Activated CD8-positive, alpha-beta memory T cell treated with anti-CD3 and anti-CD28 coated beads for 1 hour (primary cell): ENCODE measurements around the gene MRPS6.

Experiments
- DNase-seq, 2 donors: peaks; one replicate each; pipeline ENCODE4 v3.0.0-alpha.2; 2020; ENCODE audit warnings: low read depth in 1 of 2; ENCODE audit errors: extremely low read depth in 1 of 2

The MRPS6 gene

GRCh38 chr21:34131586-34131985 is 58.2 kb downstream of the MRPS6 start:
- DNase-seq = no peak

GRCh38 chr21:34132202-34132601 is 58.8 kb downstream of the MRPS6 start:
- DNase-seq = no peak

GRCh38 chr21:34132926-34133325 is 59.5 kb downstream of the MRPS6 start:
- DNase-seq = no peak

- DNase-seq = no peak
Observed at GRCh38 chr21:34133392-34133791, 60.0 kb downstream of the MRPS6 start.

- no peak for DNase-seq
Observed at GRCh38 chr21:34133802-34134201, 60.4 kb downstream of the MRPS6 start.

- DNase-seq = no peak
Observed at GRCh38 chr21:34135330-34135729, 62.0 kb downstream of the MRPS6 start.

- no peak for DNase-seq
Observed at GRCh38 chr21:34141373-34141772, 68.0 kb downstream of the MRPS6 start.

- DNase-seq = no peak
Observed at GRCh38 chr21:34143685-34144182, 70.4 kb downstream of the MRPS6 start.

- no peak for DNase-seq
Observed at GRCh38 chr21:34144224-34144623, 70.8 kb downstream of the MRPS6 start.

- DNase-seq = no peak
Observed at GRCh38 chr21:34147792-34148418, 74.5 kb downstream of the MRPS6 start.

GRCh38 chr21:34148419-34148804 is 75.0 kb downstream of the MRPS6 start:
- no peak for DNase-seq

- no peak for DNase-seq
Observed at GRCh38 chr21:34148826-34149558, 75.6 kb downstream of the MRPS6 start.

GRCh38 chr21:34152500-34152899 is 79.1 kb downstream of the MRPS6 start:
- no peak for DNase-seq

GRCh38 chr21:34154878-34155277 is 81.5 kb downstream of the MRPS6 start:
- no peak for DNase-seq

- no peak for DNase-seq
Observed at GRCh38 chr21:34156957-34157356, 83.6 kb downstream of the MRPS6 start.

GRCh38 chr21:34157521-34157920 is 84.1 kb downstream of the MRPS6 start:
- DNase-seq = no peak

GRCh38 chr21:34158866-34159835 is 85.8 kb downstream of the MRPS6 start:
- DNase-seq = no peak

- no peak for DNase-seq
Observed at GRCh38 chr21:34166468-34166867, 93.1 kb downstream of the MRPS6 start.

GRCh38 chr21:34170886-34171285 is 97.5 kb downstream of the MRPS6 start:
- no peak for DNase-seq

- no peak for DNase-seq
Observed at GRCh38 chr21:34174470-34174869, 101.1 kb downstream of the MRPS6 start.

- DNase-seq = no peak
Observed at GRCh38 chr21:34176448-34176847, 103.1 kb downstream of the MRPS6 start.
